Right lobe of liver (tissue), 6 donors: ENCODE results near the gene B3GALT4. TPM values are rescaled to one million over a fixed set of nuclear protein-coding genes. Genes with fewer than 3 reads are reported as not detected.
A peak's percentile ranks its signal among the peaks of the same experiment; 100 is the strongest.

ENCODE experiments used
- ATAC-seq, 4 donors: fragments of 200-7000 bp; cut with Tn5 transposase; one replicate each; pipeline ENCODE4 v1.9.1; 2020; ENCODE audit warnings: mild to moderate bottlenecking in 4 of 4, moderate library complexity in 4 of 4
- DNase-seq, 3 donors: peaks; one replicate each; pipeline ENCODE4 v3.0.0-alpha.2; 2020
- H3K27ac ChIP-seq, 3 donors: fragments of 200-600 bp; one replicate each; pipeline ENCODE4 v1.8.0; 2022
- H3K27me3 ChIP-seq, 2 donors: fragments of 200-600 bp; one replicate each; pipeline ENCODE4 v1.8.0; 2022
- H3K36me3 ChIP-seq, 4 donors: fragments of 200-600 bp; sonication (generic) in 1 of 4; one replicate each; pipeline versions ENCODE4 v1.5.1 to v1.8.0; 2017 to 2022; ENCODE audit warnings: control low read depth in 1 of 4
- H3K4me1 ChIP-seq, 4 donors: fragments of 200-600 bp; sonication (generic) in 1 of 4; one replicate each; pipeline versions ENCODE4 v1.5.1 to v1.8.0; 2017 to 2022; ENCODE audit warnings: control low read depth in 1 of 4
- H3K4me3 ChIP-seq, 3 donors: fragments of 200-600 bp; one replicate each; pipeline ENCODE4 v1.8.0; 2022
- H3K9me3 ChIP-seq, 4 donors: fragments of 200-600 bp; sonication (generic) in 1 of 4; one replicate each; pipeline versions ENCODE4 v1.5.1 to v1.8.0; 2017 to 2022; ENCODE audit warnings: control low read depth in 1 of 4
- CTCF ChIP-seq, 4 donors: fragments of 200-600 bp in 3 of 4; fragments of 450-650 bp in 1 of 4; IDR thresholded peaks; one replicate each; pipeline versions ENCODE4 v1.5.1 to v1.8.0; 2016 to 2022; ENCODE audit warnings: antibody characterized with exemption in 4 of 4, mild to moderate bottlenecking in 2 of 4
- POLR2A ChIP-seq: fragments of 450-650 bp; IDR thresholded peaks from one replicate; pipeline ENCODE4 v1.6.1; 2017; ENCODE audit warnings: antibody characterized with exemption, mild to moderate bottlenecking
- WGBS: methylation state at CpG from one replicate; pipeline ENCODE4 v1.1.6; 2018; ENCODE audit warnings: low coverage, low lambda C conversion rate; ENCODE audit not compliant: insufficient coverage; ENCODE audit errors: missing lambda C conversion rate; 5-methylcytosine and 5-hydroxymethylcytosine counted together
- intact Hi-C, 2 donors: fragments of 100-400 bp; cut with DNase I; formaldehyde crosslinking; loops; one replicate each; pipeline versions ENCODE4 v1.11.2 to v1.14.1; 2022
- total RNA-seq, 6 experiments: library from RNA; depleted of rRNA in 2 of 6; stranded (reverse); fragments of >200 nt in 2 of 6; fragmentation: NEBNext Ultra II Directional in 3 of 6; extraction: Animal tissue kit (Norgen Biotek cat#: 25700) in 3 of 6; gene quantifications; one replicate each; pipeline versions ENCODE4 v1.1.0 to v1.2.4, GENCODE V29; 2016 to 2023
- donor health status: DM: no; HTN: yes; CAD: no.
- donor health status: DM: no; HTN: no; CAD: no.
- donor health status: DM: no; HTN: no; CAD: no.
- donor health status: DM: no; HTN: yes; CAD: no.
- donor health status: DM: no; HTN: yes; CAD: no.

The B3GALT4 gene
- total RNA-seq, 6 experiments from 2014 or later: 0.79 to 1.7 (median 1.4) TPM

DNA sequence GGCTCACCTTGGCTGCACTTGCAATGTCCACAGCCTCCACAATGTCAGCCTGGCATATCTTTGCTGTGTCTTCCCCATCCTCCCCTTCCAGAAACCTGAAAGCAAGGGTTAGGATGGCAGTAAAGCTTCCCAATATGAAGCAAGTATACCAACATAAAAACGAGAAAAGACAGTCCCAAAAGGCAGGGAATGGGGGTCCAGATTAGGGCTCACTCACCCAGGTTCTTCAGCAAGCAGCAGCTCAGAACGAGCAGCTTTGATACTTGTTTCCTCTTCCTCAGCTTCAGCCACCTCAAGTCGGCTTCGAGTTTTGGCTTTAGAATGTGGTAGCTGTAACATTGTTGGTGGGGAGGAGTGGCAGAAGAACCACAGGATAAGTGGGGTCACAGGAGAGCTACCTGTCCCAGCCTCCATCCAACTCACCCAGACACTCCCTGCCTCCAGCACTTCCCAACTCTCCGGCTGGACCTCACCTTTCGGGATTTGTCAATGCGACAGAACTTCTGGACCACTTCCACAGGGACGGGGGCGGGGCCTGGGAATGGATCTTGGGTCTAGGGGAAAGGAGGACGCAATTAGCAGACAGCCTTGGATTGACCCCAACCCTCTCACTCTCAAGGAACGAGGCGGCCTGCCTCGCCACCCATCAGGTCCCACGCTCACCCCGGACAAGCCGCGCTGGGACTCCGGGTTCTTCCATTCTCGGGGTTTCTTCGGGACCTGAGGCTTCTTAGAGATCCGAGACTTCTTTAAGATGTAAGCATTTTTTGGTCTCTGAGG, 11.4 kb downstream of the B3GALT4 start:
- Histone ChIP-seq H3K4me3 (peak overlapping the region; percentile 79 to 94 (median 91)), H3K4me1 (peaks cover 0 to 16% (median 8%) of the 10 kb centered on the region in 4 donors), H3K36me3 (peaks cover 0 to 49% (median 12%) of the 10 kb centered on the region in 4 donors), H3K9me3 (no peaks in the 10 kb centered on the region), H3K27ac (peak overlapping the region in 2 of 3 donors; percentile 69 to 72), H3K27me3 (no peaks in the 10 kb centered on the region)
- WGBS: 11% methylated on average over 21 of the region's 21 CpGs
- no peak for ATAC-seq
- intact Hi-C loops: no loop called here
- DNase-seq: peak in 1 of 3 donors; percentile 49
- TF ChIP-seq POLR2A (no peak), CTCF (IDR thresholded peaks at IDR 0.05) (no peak)

DNA sequence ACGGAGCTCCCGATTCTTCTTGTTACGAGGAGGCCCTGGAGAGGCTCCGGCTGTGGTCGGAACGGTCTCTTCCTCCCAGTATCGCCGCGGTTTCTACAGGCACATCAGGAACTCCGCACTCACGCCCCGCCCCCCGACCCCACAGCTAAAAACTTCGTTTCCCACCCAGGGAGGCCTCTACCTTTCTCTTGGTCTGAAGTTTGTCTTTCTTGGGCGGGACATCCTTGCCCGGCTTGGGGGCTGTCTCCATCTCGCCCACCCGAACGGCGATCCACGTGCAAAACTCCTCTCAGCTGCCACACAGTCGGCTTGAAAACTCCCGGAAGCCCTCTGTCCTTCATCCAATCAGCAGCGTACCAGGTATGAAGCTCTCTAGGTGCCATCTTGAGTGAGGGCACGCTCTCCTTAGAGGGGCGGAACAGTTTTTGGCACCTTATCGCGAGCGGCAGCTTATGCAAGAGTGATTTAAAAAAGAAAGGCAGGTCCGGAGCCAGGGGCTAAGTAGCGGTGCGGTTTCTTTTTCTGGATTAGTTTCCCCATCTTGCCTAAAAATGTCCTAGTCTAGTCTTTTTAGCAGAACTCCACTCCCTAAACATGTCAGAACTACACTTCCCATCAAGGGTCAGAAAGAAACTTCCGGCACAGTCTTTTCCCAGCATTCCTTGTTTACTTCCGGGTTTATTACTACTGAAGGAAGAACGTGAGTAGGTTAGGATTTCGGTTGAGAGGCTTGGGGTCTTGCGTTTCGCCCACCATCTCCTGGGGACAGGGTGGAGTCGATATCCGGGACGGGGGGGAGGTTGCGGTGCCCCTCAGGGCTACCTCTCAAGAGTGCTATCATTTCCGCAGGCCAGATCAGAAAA, 12.2 kb downstream of the B3GALT4 start, which contains the start of the genes PFDN6 and WDR46:
Gene PFDN6 (plus strand): TSS at position 681 of the 863 bp plus-strand sequence. CDS start 256 bp downstream, outside the sequence.
Gene WDR46 (minus strand): TSS at position 319 of the 863 bp plus-strand sequence. CDS start 69 bp downstream, at position 250.
- Histone ChIP-seq H3K4me3 (peak within 1 kb of the TSS; percentile 79 to 94 (median 91)), H3K27me3 (no peaks in the 10 kb centered on the region), H3K9me3 (no peaks in the 10 kb centered on the region), H3K4me1 (peaks cover 0 to 16% (median 8%) of the 10 kb centered on the region in 4 donors), H3K27ac (peak within 1 kb of the TSS; percentile 67 to 72 (median 69)), H3K36me3 (peaks cover 0 to 51% (median 12%) of the 10 kb centered on the region in 4 donors)
- no peak for TF ChIP-seq CTCF (IDR thresholded peaks at IDR 0.05)
- no peak for TF ChIP-seq POLR2A
- DNase-seq (peak; percentile 71 to 89 (median 73)), ATAC-seq (peak; percentile 95 to 97 (median 96))
- under 1% methylated on average over 40 of the region's 43 CpGs for WGBS
- intact Hi-C loops: no loop called here

DNA sequence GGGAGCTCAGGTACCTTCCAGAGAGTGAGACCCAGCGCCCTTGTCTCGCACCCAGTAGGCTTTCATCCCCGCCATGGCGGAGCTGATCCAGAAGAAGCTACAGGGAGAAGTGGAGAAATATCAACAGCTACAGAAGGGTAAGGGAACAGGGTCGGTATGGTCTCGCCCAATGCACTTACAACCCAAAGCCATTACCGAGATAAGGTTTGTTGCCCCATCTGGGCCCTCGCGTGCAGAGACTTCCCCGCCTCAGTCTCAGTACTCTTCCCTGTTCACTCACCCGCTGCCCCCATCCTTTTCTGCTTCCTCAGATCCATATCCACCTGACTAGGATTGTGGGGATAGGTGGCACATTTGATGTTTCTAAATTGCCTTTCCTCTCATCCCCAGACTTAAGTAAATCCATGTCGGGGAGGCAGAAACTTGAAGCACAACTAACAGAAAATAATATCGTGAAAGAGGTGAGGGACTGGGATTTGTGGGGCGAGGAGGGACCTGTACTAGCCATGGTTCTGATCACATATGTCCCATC, 12.9 kb downstream of the B3GALT4 start:
- Histone ChIP-seq H3K4me3 (peak overlapping the region; percentile 79 to 94 (median 91)), H3K27ac (peak overlapping the region; percentile 67 to 72 (median 69)), H3K9me3 (no peaks in the 10 kb centered on the region), H3K27me3 (no peaks in the 10 kb centered on the region), H3K36me3 (peaks cover 0 to 44% (median 10%) of the 10 kb centered on the region in 4 donors), H3K4me1 (peaks cover 0 to 16% (median 8%) of the 10 kb centered on the region in 4 donors)
- ATAC-seq (no peak), DNase-seq (no peak)
- WGBS: 7% methylated on average over 13 of the region's 14 CpGs
- TF ChIP-seq POLR2A: no peak
- TF ChIP-seq CTCF (IDR thresholded peaks at IDR 0.05): no peak
- intact Hi-C loops: no loop called here

- WGBS: 68% methylated on average over 7 of the region's 7 CpGs
- intact Hi-C loops: no loop called here
- no peak for DNase-seq
- H3K27ac ChIP-seq: no peak overlapping the region
- peaks cover 0 to 16% (median 8%) of the 10 kb centered on the region in 4 donors for H3K4me1 ChIP-seq
- peak overlapping the region in 2 of 3 donors; percentile 79 to 91 for H3K4me3 ChIP-seq
- no peak for ATAC-seq
- no peaks in the 10 kb centered on the region for H3K9me3 ChIP-seq
- peaks cover 0 to 40% (median 10%) of the 10 kb centered on the region in 4 donors for H3K36me3 ChIP-seq
- TF ChIP-seq POLR2A: no peak
- no peak for TF ChIP-seq CTCF (IDR thresholded peaks at IDR 0.05)
- no peaks in the 10 kb centered on the region for H3K27me3 ChIP-seq
These were observed 13.5 kb downstream of the B3GALT4 start for GRCh38 chr6:33290459-33290858.
